Tibial artery (tissue), 4 donors: ENCODE measurements around the gene NPAS3.

Source experiments
- DNase-seq, 2 donors: peaks; one replicate each; pipeline ENCODE4 v3.0.0-alpha.2; 2019
- H3K27ac ChIP-seq, 2 donors: fragments of 200-600 bp; sonication (generic) in 1 of 2; 1 replicate in 1 of 2; 2 replicates in 1 of 2; pipeline ENCODE4 v1.5.1; 2018 to 2019; ENCODE audit warnings: mild to moderate bottlenecking in 1 of 2
- H3K27me3 ChIP-seq, 2 donors: fragments of 200-600 bp; sonication (generic) in 1 of 2; one replicate each; pipeline versions ENCODE4 v1.5.1 to v1.6.0; 2016 to 2019
- H3K36me3 ChIP-seq, 3 donors: fragments of 200-600 bp; sonication (generic) in 2 of 3; one replicate each; pipeline ENCODE4 v1.5.1; 2016 to 2019; ENCODE audit warnings: mild to moderate bottlenecking in 2 of 3
- H3K4me1 ChIP-seq, 4 donors: fragments of 200-600 bp; sonication (generic) in 2 of 4; 1 replicate in 3 of 4; 2 replicates in 1 of 4; pipeline ENCODE4 v1.5.1; 2016 to 2019
- H3K4me3 ChIP-seq, 2 donors: fragments of 200-600 bp; sonication (generic) in 1 of 2; 1 replicate in 1 of 2; 2 replicates in 1 of 2; pipeline ENCODE4 v1.5.1; 2018 to 2019; ENCODE audit warnings: mild to moderate bottlenecking in 2 of 2
- H3K9me3 ChIP-seq, 3 donors: fragments of 200-600 bp; sonication (generic) in 1 of 3; one replicate each; pipeline ENCODE4 v1.5.1; 2016 to 2019
- CTCF ChIP-seq, 2 experiments: fragments of 200-600 bp in 1 of 2; fragments of 450-650 bp in 1 of 2; IDR thresholded peaks; one replicate each; pipeline ENCODE4 v1.5.1; 2017 to 2019; ENCODE audit warnings: antibody characterized with exemption in 2 of 2, mild to moderate bottlenecking in 1 of 2, moderate library complexity in 1 of 2
- intact Hi-C: fragments of 100-400 bp; cut with DNase I; formaldehyde crosslinking; loops from one replicate; pipeline ENCODE4 v1.15.0; 2023; ENCODE audit warnings: low total_unique reads

Gene NPAS3

DNA sequence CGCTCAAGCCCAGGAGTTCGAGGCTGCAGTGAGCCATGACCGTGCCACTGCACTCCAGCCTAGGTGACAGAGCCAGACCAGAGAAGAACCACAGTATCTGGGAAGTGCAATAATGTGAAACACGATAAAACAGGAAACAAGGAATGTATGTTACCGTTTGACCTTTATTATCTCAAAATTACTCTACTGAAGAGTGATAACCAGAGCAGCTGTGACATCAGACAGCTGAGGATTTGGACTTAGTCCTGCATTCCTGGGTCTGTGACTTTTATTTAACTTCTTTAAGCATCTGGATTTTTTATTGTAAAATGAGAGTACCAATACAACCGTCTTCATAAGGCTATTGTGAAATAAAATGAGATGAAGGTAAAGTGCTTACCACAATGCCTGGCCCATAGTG is 806.5 kb downstream of the NPAS3 start:
- H3K4me3 ChIP-seq, result no peak overlapping the region
- no peak for TF ChIP-seq CTCF (IDR thresholded peaks at IDR 0.05)
- H3K36me3 ChIP-seq, result no peaks in the 10 kb centered on the region
- H3K27me3 ChIP-seq, result no peaks in the 10 kb centered on the region
- DNase-seq, result no peak
- no peak overlapping the region for H3K27ac ChIP-seq
- H3K4me1 ChIP-seq, result no peaks in the 10 kb centered on the region
- intact Hi-C loops, result no loop called here
- H3K9me3 ChIP-seq, result peaks cover 0 to 5% (median 0%) of the 10 kb centered on the region in 3 donors

- intact Hi-C loops, result no loop called here
- no peak for DNase-seq
- Histone ChIP-seq H3K36me3 (no peaks in the 10 kb centered on the region), H3K27me3 (no peaks in the 10 kb centered on the region), H3K4me1 (no peaks in the 10 kb centered on the region), H3K27ac (no peak overlapping the region), H3K4me3 (no peak overlapping the region), H3K9me3 (peaks cover 0 to 5% (median 0%) of the 10 kb centered on the region in 3 donors)
- no peak for TF ChIP-seq CTCF (IDR thresholded peaks at IDR 0.05)
Observed at GRCh38 chr14:33747749-33748148, 809.1 kb downstream of the NPAS3 start.

DNA sequence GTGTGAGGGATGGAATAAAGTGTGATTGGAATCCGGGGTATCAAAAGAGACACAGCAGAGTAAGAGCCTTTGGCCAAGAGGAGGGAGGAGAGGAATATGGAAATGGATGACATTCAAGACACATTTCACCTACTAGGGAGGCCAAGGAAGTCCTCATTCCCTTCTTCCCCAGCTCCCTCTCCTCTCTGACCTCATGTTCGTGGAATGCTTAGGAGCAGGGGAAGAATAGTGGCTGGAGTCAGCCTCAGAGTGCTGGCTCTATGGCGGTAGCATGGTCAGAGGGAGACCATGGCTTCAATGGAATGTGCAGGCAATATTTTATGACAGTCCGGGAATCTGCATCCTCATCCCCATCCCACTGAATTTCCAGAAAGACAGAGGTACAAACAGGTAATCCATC is 815.6 kb downstream of the NPAS3 start:
- TF ChIP-seq CTCF (IDR thresholded peaks at IDR 0.05), result no peak
- Histone ChIP-seq H3K36me3 (no peaks in the 10 kb centered on the region), H3K4me3 (no peak overlapping the region), H3K27ac (no peak overlapping the region), H3K4me1 (no peaks in the 10 kb centered on the region), H3K27me3 (no peaks in the 10 kb centered on the region), H3K9me3 (no peaks in the 10 kb centered on the region)
- intact Hi-C loops, result no loop called here
- no peak for DNase-seq

GRCh38 chr14:33755358-33755757 is 816.7 kb downstream of the NPAS3 start:
- Histone ChIP-seq H3K4me1 (no peaks in the 10 kb centered on the region), H3K27me3 (no peaks in the 10 kb centered on the region), H3K36me3 (no peaks in the 10 kb centered on the region), H3K9me3 (no peaks in the 10 kb centered on the region), H3K27ac (no peak overlapping the region), H3K4me3 (no peak overlapping the region)
- TF ChIP-seq CTCF (IDR thresholded peaks at IDR 0.05), result no peak
- DNase-seq, result no peak
- intact Hi-C loops, result no loop called here

- Histone ChIP-seq H3K4me3 (no peak overlapping the region), H3K36me3 (no peaks in the 10 kb centered on the region), H3K27ac (no peak overlapping the region), H3K27me3 (no peaks in the 10 kb centered on the region), H3K9me3 (no peaks in the 10 kb centered on the region), H3K4me1 (no peaks in the 10 kb centered on the region)
- DNase-seq, result no peak
- TF ChIP-seq CTCF (IDR thresholded peaks at IDR 0.05), result no peak
- intact Hi-C loops, result no loop called here
Observed at GRCh38 chr14:33756833-33757232, 818.2 kb downstream of the NPAS3 start.

DNA sequence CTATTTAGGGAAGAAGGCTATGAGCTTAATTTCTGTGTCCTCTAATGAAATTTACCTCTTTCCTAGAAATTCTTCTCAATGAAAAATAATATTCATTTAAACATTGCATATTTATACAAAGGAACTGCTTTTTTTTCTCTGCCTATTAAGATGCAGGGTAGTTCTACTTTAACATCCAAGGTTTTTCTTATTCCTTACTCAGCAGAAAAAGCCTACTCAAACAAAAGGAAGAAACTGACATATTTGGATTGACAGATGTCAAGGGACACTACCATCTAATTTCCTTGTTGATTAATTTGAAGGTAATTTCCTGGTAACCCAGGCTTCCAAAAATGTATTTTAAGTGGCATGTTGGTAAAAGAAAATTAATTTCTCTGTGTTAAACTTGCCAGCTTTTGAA is 819.9 kb downstream of the NPAS3 start:
- Histone ChIP-seq H3K4me3 (no peak overlapping the region), H3K27ac (no peak overlapping the region), H3K36me3 (no peaks in the 10 kb centered on the region), H3K4me1 (no peaks in the 10 kb centered on the region), H3K9me3 (no peaks in the 10 kb centered on the region), H3K27me3 (no peaks in the 10 kb centered on the region)
- DNase-seq, result no peak
- intact Hi-C loops, result no loop called here
- no peak for TF ChIP-seq CTCF (IDR thresholded peaks at IDR 0.05)
